GM23338 (cell line): ENCODE measurements around the gene ESYT2. TPM values are rescaled to one million over a fixed set of nuclear protein-coding genes. Genes with fewer than 3 reads are reported as not detected.

ENCODE experiments used
- ATAC-seq: fragments of 200-7000 bp; cut with Tn5 transposase; 3 replicates; pipeline ENCODE4 v1.9.1; 2020
- DNase-seq: peaks from one replicate; pipeline ENCODE4 v3.0.0-alpha.2; 2015; ENCODE audit warnings: low spot score
- H2AFZ ChIP-seq: fragments of 200-600 bp; sonication (generic); 2 replicates; pipeline ENCODE4 v1.8.0; 2016; ENCODE audit warnings: antibody characterized with exemption, mild to moderate bottlenecking, moderate library complexity
- H3F3A ChIP-seq: fragments of 200-600 bp; sonication (generic); replicated peaks from 2 replicates; pipeline ENCODE4 v1.8.0; 2017; ENCODE audit warnings: antibody characterized with exemption, mixed run types, low read depth
- H3K27ac ChIP-seq: fragments of 200-600 bp; sonication (generic); 2 replicates; pipeline ENCODE4 v1.6.1; 2016; ENCODE audit warnings: low read depth
- H3K27me3 ChIP-seq: fragments of 200-600 bp; sonication (generic); 2 replicates; pipeline ENCODE4 v1.8.0; 2016; ENCODE audit warnings: mild to moderate bottlenecking, mixed run types, moderate library complexity; ENCODE audit not compliant: insufficient read depth
- H3K36me3 ChIP-seq: fragments of 200-600 bp; sonication (generic); 2 replicates; pipeline ENCODE4 v1.8.0; 2016; ENCODE audit warnings: mild to moderate bottlenecking; ENCODE audit not compliant: insufficient read depth
- H3K4me1 ChIP-seq: fragments of 200-600 bp; sonication (generic); 2 replicates; pipeline ENCODE4 v1.8.0; 2016; ENCODE audit warnings: mild to moderate bottlenecking, moderate library complexity; ENCODE audit not compliant: insufficient read depth
- H3K4me2 ChIP-seq: fragments of 200-600 bp; sonication (generic); 2 replicates; pipeline ENCODE4 v1.7.1; 2017; ENCODE audit warnings: mixed run types
- H3K4me3 ChIP-seq: fragments of 200-600 bp; sonication (generic); 2 replicates; pipeline ENCODE4 v1.6.1; 2016; ENCODE audit warnings: mixed run types
- H3K79me2 ChIP-seq: fragments of 200-600 bp; sonication (generic); replicated peaks from 2 replicates; pipeline ENCODE4 v1.8.0; 2017; ENCODE audit warnings: mild to moderate bottlenecking; ENCODE audit not compliant: insufficient read depth
- H3K9me2 ChIP-seq: fragments of 200-600 bp; sonication (generic); 2 replicates; pipeline ENCODE4 v1.8.0; 2017; ENCODE audit not compliant: insufficient read depth
- H4K20me1 ChIP-seq: fragments of 200-600 bp; sonication (generic); replicated peaks from 2 replicates; pipeline ENCODE4 v1.8.0; 2017; ENCODE audit warnings: mild to moderate bottlenecking; ENCODE audit not compliant: insufficient read depth
- H3K27ac Mint-ChIP-seq: 2 replicates; pipeline ENCODE4 v1.8.0; 2020; ENCODE audit warnings: inconsistent platforms, mild to moderate bottlenecking, moderate library complexity, mixed read lengths
- H3K27me3 Mint-ChIP-seq: 3 replicates; pipeline ENCODE4 v1.8.0; 2022; ENCODE audit warnings: low read depth, mild to moderate bottlenecking, moderate library complexity, mixed read lengths, inconsistent platforms; ENCODE audit not compliant: insufficient read depth, poor library complexity
- H3K36me3 Mint-ChIP-seq: 3 replicates; pipeline ENCODE4 v1.8.0; 2021; ENCODE audit warnings: low read depth, mild to moderate bottlenecking, inconsistent platforms, moderate library complexity, mixed read lengths
- H3K4me1 Mint-ChIP-seq: 3 replicates; pipeline ENCODE4 v1.8.0; 2020; ENCODE audit warnings: mild to moderate bottlenecking, inconsistent platforms, mixed read lengths
- H3K4me3 Mint-ChIP-seq: 3 replicates; pipeline ENCODE4 v1.8.0; 2021; ENCODE audit warnings: moderate library complexity, mild to moderate bottlenecking, inconsistent platforms, mixed read lengths
- H3K9me3 Mint-ChIP-seq: 3 replicates; pipeline ENCODE4 v1.8.0; 2020; ENCODE audit warnings: moderate library complexity, mild to moderate bottlenecking, inconsistent platforms, mixed read lengths
- CREB1 ChIP-seq: fragments of 250-450 bp; sonication (Bioruptor Pico); IDR thresholded peaks from 2 replicates; pipeline ENCODE4 v1.5.0; 2020; ENCODE audit warnings: low read depth, mild to moderate bottlenecking, moderate library complexity
- EZH2phosphoT487 ChIP-seq: fragments of 200-600 bp; sonication (generic); IDR thresholded peaks from one replicate; pipeline ENCODE4 v1.8.1; 2018; ENCODE audit warnings: antibody characterized with exemption; ENCODE audit not compliant: unreplicated experiment
- JUNB ChIP-seq: IDR thresholded peaks from one replicate; pipeline ENCODE4 v1.6.1; 2016; ENCODE audit warnings: antibody characterized with exemption; ENCODE audit not compliant: unreplicated experiment
- NANOG ChIP-seq: IDR thresholded peaks from 2 replicates; pipeline ENCODE4 v1.6.1; 2016; ENCODE audit warnings: antibody characterized with exemption, borderline replicate concordance
- POLR2AphosphoS5 ChIP-seq: IDR thresholded peaks from 2 replicates; pipeline ENCODE4 v1.6.1; 2016; ENCODE audit warnings: antibody characterized with exemption, low read depth
- STAT1 ChIP-seq: IDR thresholded peaks from one replicate; pipeline ENCODE4 v1.6.1; 2016; ENCODE audit warnings: antibody characterized with exemption; ENCODE audit not compliant: unreplicated experiment
- ZNF114 ChIP-seq: fragments of 250-450 bp; sonication (Bioruptor Pico); IDR thresholded peaks from 2 replicates; pipeline ENCODE4 v1.5.0; 2020; ENCODE audit warnings: mild to moderate bottlenecking, moderate library complexity
- polyA plus RNA-seq: library from polyadenylated mRNA; unstranded; fragments of >200 nt; fragmentation: Nextera tagmentation; extraction: Ambion mirVana; gene quantifications from 2 replicates; pipeline ENCODE4 v1.2.1, GENCODE V29; 2016
- total RNA-seq: library from RNA; depleted of rRNA; stranded (reverse); fragments of >200 nt; shearing (Covaris generic); gene quantifications from 2 replicates; pipeline ENCODE4 v1.2.3, GENCODE V29; 2014
- TF ChIP-seq, protein P1 (sequence below): IDR thresholded peaks from one replicate; pipeline ENCODE4 v1.6.1; 2018; ENCODE audit warnings: antibody characterized with exemption; ENCODE audit not compliant: unreplicated experiment
- TF ChIP-seq, protein P2 (sequence below): IDR thresholded peaks from 2 replicates; pipeline ENCODE4 v1.6.1; 2016; ENCODE audit warnings: antibody characterized with exemption

ESYT2 gene
- total and polyA plus RNA-seq, 2 experiments from 2014 or later, result 9.6 to 52.7 TPM

DNA sequence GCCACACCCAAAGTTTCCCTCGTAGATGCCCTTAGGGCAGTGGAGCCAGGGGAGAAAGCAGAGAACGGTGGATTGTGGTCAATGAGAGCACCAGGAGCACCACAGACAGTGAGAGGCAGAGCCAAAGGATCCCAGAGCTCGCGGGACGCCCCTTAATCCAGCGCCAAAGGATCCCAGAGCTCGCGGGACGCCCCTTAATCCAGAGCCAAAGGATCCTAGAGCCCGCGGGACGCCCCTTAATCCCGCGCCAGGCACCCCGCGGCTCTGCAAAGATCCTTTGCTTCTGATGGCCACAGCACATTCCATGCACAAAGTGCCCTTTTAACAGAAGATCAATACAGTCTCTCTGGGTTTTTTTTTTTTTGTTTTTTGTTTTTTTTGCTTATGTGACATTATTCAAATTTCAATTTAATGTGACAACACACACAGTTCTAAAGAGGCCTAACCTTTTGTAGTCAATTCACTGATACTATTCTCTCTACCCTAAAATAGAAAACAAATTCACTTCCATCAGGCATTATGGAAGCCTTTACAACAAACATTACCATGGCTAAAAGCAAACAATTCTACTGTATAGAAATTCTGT is 71.8 kb downstream of the ESYT2 start (continued):
- TF ChIP-seq STAT1 (no peak), NANOG (no peak), JUNB (no peak), CREB1 (CRISPR knock-in tag) (no peak), POLR2AphosphoS5 (no peak)
- TF ChIP-seq, protein P1, sequence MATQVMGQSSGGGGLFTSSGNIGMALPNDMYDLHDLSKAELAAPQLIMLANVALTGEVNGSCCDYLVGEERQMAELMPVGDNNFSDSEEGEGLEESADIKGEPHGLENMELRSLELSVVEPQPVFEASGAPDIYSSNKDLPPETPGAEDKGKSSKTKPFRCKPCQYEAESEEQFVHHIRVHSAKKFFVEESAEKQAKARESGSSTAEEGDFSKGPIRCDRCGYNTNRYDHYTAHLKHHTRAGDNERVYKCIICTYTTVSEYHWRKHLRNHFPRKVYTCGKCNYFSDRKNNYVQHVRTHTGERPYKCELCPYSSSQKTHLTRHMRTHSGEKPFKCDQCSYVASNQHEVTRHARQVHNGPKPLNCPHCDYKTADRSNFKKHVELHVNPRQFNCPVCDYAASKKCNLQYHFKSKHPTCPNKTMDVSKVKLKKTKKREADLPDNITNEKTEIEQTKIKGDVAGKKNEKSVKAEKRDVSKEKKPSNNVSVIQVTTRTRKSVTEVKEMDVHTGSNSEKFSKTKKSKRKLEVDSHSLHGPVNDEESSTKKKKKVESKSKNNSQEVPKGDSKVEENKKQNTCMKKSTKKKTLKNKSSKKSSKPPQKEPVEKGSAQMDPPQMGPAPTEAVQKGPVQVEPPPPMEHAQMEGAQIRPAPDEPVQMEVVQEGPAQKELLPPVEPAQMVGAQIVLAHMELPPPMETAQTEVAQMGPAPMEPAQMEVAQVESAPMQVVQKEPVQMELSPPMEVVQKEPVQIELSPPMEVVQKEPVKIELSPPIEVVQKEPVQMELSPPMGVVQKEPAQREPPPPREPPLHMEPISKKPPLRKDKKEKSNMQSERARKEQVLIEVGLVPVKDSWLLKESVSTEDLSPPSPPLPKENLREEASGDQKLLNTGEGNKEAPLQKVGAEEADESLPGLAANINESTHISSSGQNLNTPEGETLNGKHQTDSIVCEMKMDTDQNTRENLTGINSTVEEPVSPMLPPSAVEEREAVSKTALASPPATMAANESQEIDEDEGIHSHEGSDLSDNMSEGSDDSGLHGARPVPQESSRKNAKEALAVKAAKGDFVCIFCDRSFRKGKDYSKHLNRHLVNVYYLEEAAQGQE, result no peak

DNA sequence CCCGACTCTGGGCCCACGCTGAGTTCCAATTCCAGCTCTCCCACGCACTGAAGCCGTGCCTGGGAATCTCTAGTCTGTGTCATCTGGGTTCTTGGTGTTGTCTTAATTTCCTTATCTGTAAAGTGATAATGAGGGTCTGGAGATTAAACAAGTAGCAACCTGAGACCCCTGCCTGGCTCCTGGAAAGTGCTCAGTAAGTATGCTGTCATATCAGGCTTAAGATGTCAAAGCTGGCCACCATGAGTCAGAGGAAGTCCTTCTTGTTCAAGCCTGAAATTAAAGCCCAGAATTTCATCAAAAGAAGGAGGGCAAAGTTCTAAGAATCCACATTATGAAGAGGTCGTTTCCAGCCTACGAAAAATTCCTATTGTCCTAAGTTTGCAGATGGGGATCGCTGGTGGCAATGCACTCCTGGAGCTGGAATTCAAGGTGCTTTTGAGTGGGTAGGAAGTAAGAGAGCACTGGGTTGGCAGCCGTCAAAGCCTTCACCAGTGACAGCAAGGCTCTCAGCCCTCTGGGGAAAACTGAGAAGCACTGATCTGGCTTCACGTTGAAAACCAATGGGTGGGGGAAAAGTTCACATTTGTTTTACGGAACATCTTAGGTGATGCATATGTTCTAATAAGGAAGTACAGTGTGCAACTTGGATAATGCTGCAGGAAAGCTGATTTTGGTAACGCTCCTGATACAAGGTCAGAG is 74.4 kb downstream of the ESYT2 start:
- Mint-ChIP-seq H3K9me3 (no peaks in the 10 kb centered on the region), H3K36me3 (peaks cover 29% of the 10 kb centered on the region), H3K4me3 (no peak overlapping the region), H3K27ac (no peak overlapping the region), H3K4me1 (no peaks in the 10 kb centered on the region), H3K27me3 (peaks cover 2% of the 10 kb centered on the region)
- H3K4me2 ChIP-seq, result no peak overlapping the region
- no peaks in the 10 kb centered on the region for H3K79me2 ChIP-seq
- no peak for DNase-seq
- no peak for TF ChIP-seq EZH2phosphoT487
- no peak for ATAC-seq
- no peak overlapping the region for H3K27ac ChIP-seq
- H3K27me3 ChIP-seq, result no peaks in the 10 kb centered on the region
- no peaks in the 10 kb centered on the region for H3K4me1 ChIP-seq
- H4K20me1 ChIP-seq, result no peaks in the 10 kb centered on the region
- H3F3A ChIP-seq, result no peaks in the 10 kb centered on the region
- no peak overlapping the region for H3K4me3 ChIP-seq
- H3K9me2 ChIP-seq, result no peaks in the 10 kb centered on the region
- H2AFZ ChIP-seq, result no peak overlapping the region
- peaks cover 8% of the 10 kb centered on the region; the same call in 1 of the 2 replicates for H3K36me3 ChIP-seq

DNA sequence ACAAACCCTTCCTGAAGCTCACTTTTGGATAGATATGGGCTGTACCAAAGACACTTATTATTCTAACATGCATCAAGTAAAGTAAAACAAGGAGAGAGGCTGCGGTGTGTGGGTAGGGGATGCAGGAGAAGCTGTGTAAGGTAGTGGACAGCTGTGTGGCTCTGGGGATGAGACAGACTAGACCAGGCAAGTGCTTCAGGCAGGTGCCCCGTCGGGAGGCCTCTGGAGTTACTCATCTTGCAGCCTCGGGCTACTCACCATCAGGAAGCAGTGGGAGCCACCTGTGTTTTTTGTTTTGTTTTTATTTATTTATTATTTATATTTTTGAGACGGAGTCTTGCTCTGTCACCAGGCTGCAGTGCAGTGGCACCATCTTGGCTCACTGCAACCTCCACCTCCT is 75.4 kb downstream of the ESYT2 start:
- Mint-ChIP-seq H3K27me3 (peaks cover 2% of the 10 kb centered on the region), H3K4me1 (no peaks in the 10 kb centered on the region), H3K36me3 (peaks cover 25% of the 10 kb centered on the region), H3K4me3 (no peak overlapping the region), H3K27ac (no peak overlapping the region; the same call in 1 of the 2 replicates), H3K9me3 (no peaks in the 10 kb centered on the region)
- DNase-seq (no peak), ATAC-seq (no peak)
- H3K36me3 ChIP-seq, result peaks cover 1% of the 10 kb centered on the region; the same call in 1 of the 2 replicates
- H3K9me2 ChIP-seq, result no peaks in the 10 kb centered on the region
- H3K79me2 ChIP-seq, result no peaks in the 10 kb centered on the region
- no peak overlapping the region for H3K27ac ChIP-seq
- H3K4me3 ChIP-seq, result no peak overlapping the region
- H3K4me1 ChIP-seq, result no peaks in the 10 kb centered on the region
- H3K4me2 ChIP-seq, result no peak overlapping the region
- H3F3A ChIP-seq, result no peaks in the 10 kb centered on the region
- TF ChIP-seq, protein P2, sequence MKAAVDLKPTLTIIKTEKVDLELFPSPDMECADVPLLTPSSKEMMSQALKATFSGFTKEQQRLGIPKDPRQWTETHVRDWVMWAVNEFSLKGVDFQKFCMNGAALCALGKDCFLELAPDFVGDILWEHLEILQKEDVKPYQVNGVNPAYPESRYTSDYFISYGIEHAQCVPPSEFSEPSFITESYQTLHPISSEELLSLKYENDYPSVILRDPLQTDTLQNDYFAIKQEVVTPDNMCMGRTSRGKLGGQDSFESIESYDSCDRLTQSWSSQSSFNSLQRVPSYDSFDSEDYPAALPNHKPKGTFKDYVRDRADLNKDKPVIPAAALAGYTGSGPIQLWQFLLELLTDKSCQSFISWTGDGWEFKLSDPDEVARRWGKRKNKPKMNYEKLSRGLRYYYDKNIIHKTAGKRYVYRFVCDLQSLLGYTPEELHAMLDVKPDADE, result no peak
- no peak for TF ChIP-seq ZNF114 (CRISPR knock-in tag)
- H2AFZ ChIP-seq, result no peak overlapping the region
- H4K20me1 ChIP-seq, result no peaks in the 10 kb centered on the region
- H3K27me3 ChIP-seq, result no peaks in the 10 kb centered on the region
